Psoas muscle (tissue), 8 donors: Measurements from ENCODE around the gene RGS8. TPM values are rescaled to one million over a fixed set of nuclear protein-coding genes. Genes with fewer than 3 reads are reported as not detected.

Source experiments
- ATAC-seq, 4 donors: fragments of 200-7000 bp; cut with Tn5 transposase; one replicate each; pipeline ENCODE4 v1.9.1; 2020; ENCODE audit warnings: moderate library complexity in 3 of 4, mild to moderate bottlenecking in 2 of 4
- DNase-seq, 2 donors: peaks; one replicate each; pipeline ENCODE4 v3.0.0-alpha.2; 2020
- H3K27ac ChIP-seq: fragments of 200-600 bp; one replicate; pipeline ENCODE4 v1.8.0; 2022
- H3K27me3 ChIP-seq, 3 donors: fragments of 200-600 bp in 1 of 3; one replicate each; pipeline versions ENCODE4 v1.6.1 to v1.8.0; 2013 to 2022; ENCODE audit warnings: low read length in 2 of 3, mild to moderate bottlenecking in 2 of 3, moderate library complexity in 1 of 3; ENCODE audit not compliant: insufficient read depth in 3 of 3
- H3K36me3 ChIP-seq, 2 donors: fragments of 200-600 bp in 1 of 2; one replicate each; pipeline versions ENCODE4 v1.6.1 to v1.8.0; 2013 to 2022; ENCODE audit warnings: low read depth in 1 of 2, mild to moderate bottlenecking in 1 of 2, moderate library complexity in 1 of 2; ENCODE audit not compliant: insufficient read depth in 1 of 2
- H3K4me1 ChIP-seq: fragments of 200-600 bp; one replicate; pipeline ENCODE4 v1.8.0; 2022
- H3K4me3 ChIP-seq: fragments of 200-600 bp; one replicate; pipeline ENCODE4 v1.8.0; 2022; ENCODE audit warnings: mild to moderate bottlenecking
- H3K9me3 ChIP-seq: fragments of 200-600 bp; one replicate; pipeline ENCODE4 v1.8.0; 2022
- CTCF ChIP-seq: fragments of 200-600 bp; IDR thresholded peaks from one replicate; pipeline ENCODE4 v1.8.0; 2022; ENCODE audit warnings: antibody characterized with exemption
- WGBS, 3 donors: extraction: QIAGEN DNeasy Blood & Tissue Kit; methylation state at CpG; one replicate each; pipeline versions ENCODE4 v1.1.6 to v1.1.7; 2013; 5-methylcytosine and 5-hydroxymethylcytosine counted together
- intact Hi-C, 2 donors: fragments of 100-400 bp; cut with DNase I; formaldehyde crosslinking; loops; one replicate each; pipeline versions ENCODE4 v1.11.0 to v1.14.2; 2022
- polyA plus RNA-seq, 3 donors: library from polyadenylated mRNA; stranded (reverse); fragments of 200-250 nt; gene quantifications; one replicate each; pipeline ENCODE4 v1.2.3, GENCODE V29; 2013
- total RNA-seq, 4 donors: library from RNA; stranded (reverse); fragmentation: NEBNext Ultra II Directional in 2 of 4; extraction: Animal tissue kit (Norgen Biotek cat#: 25700) in 2 of 4; gene quantifications; one replicate each; pipeline versions ENCODE4 v1.2.1 to v1.2.4, GENCODE V29; 2021 to 2023
- donor health status: healthy with polysubstance abuse.
- donor health status: DM: no; HTN: no; CAD: no; lungs with moderate emphysema.
- donor health status: Bipolar disorder and iron deficiency.
- donor health status: healthy.
- donor health status: DM: yes; HTN: yes; CAD: no.
- donor health status: DM: no; HTN: no; CAD: no.
- donor health status: DM: no; HTN: no; CAD: no.
- donor health status: DM: yes; HTN: yes; CAD: no.

RGS8 gene
- total and polyA plus RNA-seq, 7 donors: under 0.01 to 0.01 TPM; not detected in 5

- TF ChIP-seq CTCF: no peak
- DNase-seq (no peak), ATAC-seq (no peak)
- Histone ChIP-seq H3K27me3 (peaks cover 0 to 18% (median 6%) of the 10 kb centered on the region in 3 donors), H3K9me3 (no peaks in the 10 kb centered on the region), H3K36me3 (no peaks in the 10 kb centered on the region), H3K4me1 (peaks cover 23% of the 10 kb centered on the region), H3K4me3 (no peak overlapping the region), H3K27ac (no peak overlapping the region)
- WGBS, 3 donors: 51 to 62% (median 54%) methylated on average over 4 of the region's 4 CpGs
- intact Hi-C loops: no loop called here
Observed at GRCh38 chr1:182676274-182676673, 8.1 kb downstream of the RGS8 start.

GRCh38 chr1:182674346-182675246, 9.8 kb downstream of the RGS8 start:
- Histone ChIP-seq H3K4me3 (no peak overlapping the region), H3K9me3 (no peaks in the 10 kb centered on the region), H3K36me3 (no peaks in the 10 kb centered on the region), H3K27ac (no peak overlapping the region), H3K27me3 (peaks cover 0 to 18% (median 8%) of the 10 kb centered on the region in 3 donors), H3K4me1 (peaks cover 23% of the 10 kb centered on the region)
- DNase-seq (peak in 1 of 2 donors; percentile 44), ATAC-seq (peak; percentile 47 to 89 (median 68))
- intact Hi-C loops: no loop called here
- 27 to 31% (median 27%) methylated on average over 8 of the region's 8 CpGs for WGBS, 3 donors
- no peak for TF ChIP-seq CTCF

- Histone ChIP-seq H3K36me3 (no peaks in the 10 kb centered on the region), H3K4me1 (peaks cover 23% of the 10 kb centered on the region), H3K27ac (no peak overlapping the region), H3K4me3 (no peak overlapping the region), H3K9me3 (no peaks in the 10 kb centered on the region), H3K27me3 (peaks cover 0 to 14% (median 10%) of the 10 kb centered on the region in 3 donors)
- TF ChIP-seq CTCF: no peak
- DNase-seq: no peak
- 71 to 81% (median 75%) methylated on average over 1 of the region's 1 CpG for WGBS, 3 donors
- intact Hi-C loops: no loop called here
- no peak for ATAC-seq
Observed at GRCh38 chr1:182672487-182672836, 11.9 kb downstream of the RGS8 start.

- 37 to 43% (median 39%) methylated on average over 12 of the region's 12 CpGs for WGBS, 3 donors
- Histone ChIP-seq H3K4me1 (peaks cover 23% of the 10 kb centered on the region), H3K36me3 (no peaks in the 10 kb centered on the region), H3K27ac (no peak overlapping the region), H3K4me3 (no peak overlapping the region), H3K27me3 (peaks cover 0 to 14% (median 10%) of the 10 kb centered on the region in 3 donors), H3K9me3 (no peaks in the 10 kb centered on the region)
- intact Hi-C loops: no loop called here
- DNase-seq: no peak
- no peak for ATAC-seq
- TF ChIP-seq CTCF: no peak
Observed at GRCh38 chr1:182671750-182672486, 12.5 kb downstream of the RGS8 start.
